ENCODE results near the gene SMYD3. TPM values are rescaled to one million over a fixed set of nuclear protein-coding genes. Genes with fewer than 3 reads are reported as not detected.

Gene SMYD3
- total and polyA plus RNA-seq, 9 of the 15 experiments (the other 6 are each of a cell fraction or from before 2014, with no cell fraction given), result 128 to 440 (median 197) TPM

GRCh38 chr1:246214708-246215509 is 292.2 kb downstream of the SMYD3 start (continued):
- TF ChIP-seq, protein P1, sequence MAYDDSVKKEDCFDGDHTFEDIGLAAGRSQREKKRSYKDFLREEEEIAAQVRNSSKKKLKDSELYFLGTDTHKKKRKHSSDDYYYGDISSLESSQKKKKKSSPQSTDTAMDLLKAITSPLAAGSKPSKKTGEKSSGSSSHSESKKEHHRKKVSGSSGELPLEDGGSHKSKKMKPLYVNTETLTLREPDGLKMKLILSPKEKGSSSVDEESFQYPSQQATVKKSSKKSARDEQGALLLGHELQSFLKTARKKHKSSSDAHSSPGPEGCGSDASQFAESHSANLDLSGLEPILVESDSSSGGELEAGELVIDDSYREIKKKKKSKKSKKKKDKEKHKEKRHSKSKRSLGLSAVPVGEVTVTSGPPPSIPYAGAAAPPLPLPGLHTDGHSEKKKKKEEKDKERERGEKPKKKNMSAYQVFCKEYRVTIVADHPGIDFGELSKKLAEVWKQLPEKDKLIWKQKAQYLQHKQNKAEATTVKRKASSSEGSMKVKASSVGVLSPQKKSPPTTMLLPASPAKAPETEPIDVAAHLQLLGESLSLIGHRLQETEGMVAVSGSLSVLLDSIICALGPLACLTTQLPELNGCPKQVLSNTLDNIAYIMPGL (CRISPR knock-in tag; IDR thresholded peaks at IDR 0.05), result no peak
- TF ChIP-seq ZNF316 (IDR thresholded peaks at IDR 0.05) (peak; percentile 87), RB1 (IDR thresholded peaks at IDR 0.05; ENCODE audit: low read depth) (no peak), ZNF584 (CRISPR knock-in tag; IDR thresholded peaks at IDR 0.05; ENCODE audit: low read depth) (peak; percentile 57; the same call in 1 of the 2 replicates), ZNF384 (IDR thresholded peaks at IDR 0.05; ENCODE audit: low read depth, low read length) (0 out of 2 replicates have a peak, but pooled peaks have one; percentile 21), ZNF197 (CRISPR knock-in tag; IDR thresholded peaks at IDR 0.05; ENCODE audit: low read depth) (0 out of 2 replicates have a peak, but pooled peaks have one; percentile 34), BRD9 (IDR thresholded peaks at IDR 0.05; ENCODE audit: low read depth, partially characterized antibody) (peak; percentile 94), SMAD1 (IDR thresholded peaks at IDR 0.05; ENCODE audit: low read depth, low read length, partially characterized antibody) (peak; percentile 57), ETS1 (conservative IDR thresholded peaks at IDR 0.05; ENCODE audit: control insufficient read depth, low read depth, low read length) (no peak), ZNF311 (CRISPR knock-in tag; IDR thresholded peaks at IDR 0.05) (peak; percentile 78), MCM5 (IDR thresholded peaks at IDR 0.05; ENCODE audit: low read depth) (no peak), ZFX (CRISPR knock-in tag; IDR thresholded peaks at IDR 0.05) (no peak), TBP (optimal IDR thresholded peaks at IDR 0.05; ENCODE audit: low read depth, low read length) (peak; percentile 65), NR2C1 (IDR thresholded peaks at IDR 0.05) (0 out of 2 replicates have a peak, but pooled peaks have one; percentile 4), NR2C1 (tag; IDR thresholded peaks at IDR 0.05) (no peak)
- TF ChIP-seq, protein P2, sequence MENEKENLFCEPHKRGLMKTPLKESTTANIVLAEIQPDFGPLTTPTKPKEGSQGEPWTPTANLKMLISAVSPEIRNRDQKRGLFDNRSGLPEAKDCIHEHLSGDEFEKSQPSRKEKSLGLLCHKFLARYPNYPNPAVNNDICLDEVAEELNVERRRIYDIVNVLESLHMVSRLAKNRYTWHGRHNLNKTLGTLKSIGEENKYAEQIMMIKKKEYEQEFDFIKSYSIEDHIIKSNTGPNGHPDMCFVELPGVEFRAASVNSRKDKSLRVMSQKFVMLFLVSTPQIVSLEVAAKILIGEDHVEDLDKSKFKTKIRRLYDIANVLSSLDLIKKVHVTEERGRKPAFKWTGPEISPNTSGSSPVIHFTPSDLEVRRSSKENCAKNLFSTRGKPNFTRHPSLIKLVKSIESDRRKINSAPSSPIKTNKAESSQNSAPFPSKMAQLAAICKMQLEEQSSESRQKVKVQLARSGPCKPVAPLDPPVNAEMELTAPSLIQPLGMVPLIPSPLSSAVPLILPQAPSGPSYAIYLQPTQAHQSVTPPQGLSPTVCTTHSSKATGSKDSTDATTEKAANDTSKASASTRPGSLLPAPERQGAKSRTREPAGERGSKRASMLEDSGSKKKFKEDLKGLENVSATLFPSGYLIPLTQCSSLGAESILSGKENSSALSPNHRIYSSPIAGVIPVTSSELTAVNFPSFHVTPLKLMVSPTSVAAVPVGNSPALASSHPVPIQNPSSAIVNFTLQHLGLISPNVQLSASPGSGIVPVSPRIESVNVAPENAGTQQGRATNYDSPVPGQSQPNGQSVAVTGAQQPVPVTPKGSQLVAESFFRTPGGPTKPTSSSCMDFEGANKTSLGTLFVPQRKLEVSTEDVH (IDR thresholded peaks at IDR 0.05; ENCODE audit: low read depth, partially characterized antibody), result no peak
- TF ChIP-seq, protein P3, sequence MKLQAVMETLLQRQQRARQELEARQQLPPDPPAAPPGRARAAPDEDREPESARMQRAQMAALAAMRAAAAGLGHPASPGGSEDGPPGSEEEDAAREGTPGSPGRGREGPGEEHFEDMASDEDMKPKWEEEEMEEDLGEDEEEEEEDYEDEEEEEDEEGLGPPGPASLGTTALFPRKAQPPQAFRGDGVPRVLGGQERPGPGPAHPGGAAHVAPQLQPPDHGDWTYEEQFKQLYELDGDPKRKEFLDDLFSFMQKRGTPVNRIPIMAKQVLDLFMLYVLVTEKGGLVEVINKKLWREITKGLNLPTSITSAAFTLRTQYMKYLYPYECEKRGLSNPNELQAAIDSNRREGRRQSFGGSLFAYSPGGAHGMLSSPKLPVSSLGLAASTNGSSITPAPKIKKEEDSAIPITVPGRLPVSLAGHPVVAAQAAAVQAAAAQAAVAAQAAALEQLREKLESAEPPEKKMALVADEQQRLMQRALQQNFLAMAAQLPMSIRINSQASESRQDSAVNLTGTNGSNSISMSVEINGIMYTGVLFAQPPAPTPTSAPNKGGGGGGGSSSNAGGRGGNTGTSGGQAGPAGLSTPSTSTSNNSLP (IDR thresholded peaks at IDR 0.05; ENCODE audit: borderline replicate concordance, low read depth, low read length), result peak; percentile 98
- TF ChIP-seq, protein P4, sequence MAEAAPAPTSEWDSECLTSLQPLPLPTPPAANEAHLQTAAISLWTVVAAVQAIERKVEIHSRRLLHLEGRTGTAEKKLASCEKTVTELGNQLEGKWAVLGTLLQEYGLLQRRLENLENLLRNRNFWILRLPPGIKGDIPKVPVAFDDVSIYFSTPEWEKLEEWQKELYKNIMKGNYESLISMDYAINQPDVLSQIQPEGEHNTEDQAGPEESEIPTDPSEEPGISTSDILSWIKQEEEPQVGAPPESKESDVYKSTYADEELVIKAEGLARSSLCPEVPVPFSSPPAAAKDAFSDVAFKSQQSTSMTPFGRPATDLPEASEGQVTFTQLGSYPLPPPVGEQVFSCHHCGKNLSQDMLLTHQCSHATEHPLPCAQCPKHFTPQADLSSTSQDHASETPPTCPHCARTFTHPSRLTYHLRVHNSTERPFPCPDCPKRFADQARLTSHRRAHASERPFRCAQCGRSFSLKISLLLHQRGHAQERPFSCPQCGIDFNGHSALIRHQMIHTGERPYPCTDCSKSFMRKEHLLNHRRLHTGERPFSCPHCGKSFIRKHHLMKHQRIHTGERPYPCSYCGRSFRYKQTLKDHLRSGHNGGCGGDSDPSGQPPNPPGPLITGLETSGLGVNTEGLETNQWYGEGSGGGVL (CRISPR knock-in tag; IDR thresholded peaks at IDR 0.05), result no peak

Data from K562 (cell line).